Frontal cortex (tissue), 4 donors: ENCODE results near the gene MIR17HG. TPM values are rescaled to one million over a fixed set of nuclear protein-coding genes. Genes with fewer than 3 reads are reported as not detected.
"Not testable (repeated sequence)": the region's sequence is repeated elsewhere in the genome, so short reads cannot be mapped to it uniquely, and the experiment has no call there.

Experiments
- DNase-seq, 2 donors: peaks; one replicate each; pipeline ENCODE4 v3.0.0; 2012; ENCODE audit warnings: low spot score in 2 of 2
- FAIRE-seq: peaks from 2 replicates; lab custom pipeline; 2012; peaks lifted over from hg19 to GRCh38; lab: Jason Lieb, UNC
- total RNA-seq: library from RNA; depleted of rRNA; stranded (reverse); fragments of >200 nt; gene quantifications from one replicate; pipeline ENCODE4 v1.2.3, GENCODE V29; 2014
- donor health status: control.
- donor health status: control.
- donor health status: control.

The MIR17HG gene
- 42.8 TPM for total RNA-seq

DNA sequence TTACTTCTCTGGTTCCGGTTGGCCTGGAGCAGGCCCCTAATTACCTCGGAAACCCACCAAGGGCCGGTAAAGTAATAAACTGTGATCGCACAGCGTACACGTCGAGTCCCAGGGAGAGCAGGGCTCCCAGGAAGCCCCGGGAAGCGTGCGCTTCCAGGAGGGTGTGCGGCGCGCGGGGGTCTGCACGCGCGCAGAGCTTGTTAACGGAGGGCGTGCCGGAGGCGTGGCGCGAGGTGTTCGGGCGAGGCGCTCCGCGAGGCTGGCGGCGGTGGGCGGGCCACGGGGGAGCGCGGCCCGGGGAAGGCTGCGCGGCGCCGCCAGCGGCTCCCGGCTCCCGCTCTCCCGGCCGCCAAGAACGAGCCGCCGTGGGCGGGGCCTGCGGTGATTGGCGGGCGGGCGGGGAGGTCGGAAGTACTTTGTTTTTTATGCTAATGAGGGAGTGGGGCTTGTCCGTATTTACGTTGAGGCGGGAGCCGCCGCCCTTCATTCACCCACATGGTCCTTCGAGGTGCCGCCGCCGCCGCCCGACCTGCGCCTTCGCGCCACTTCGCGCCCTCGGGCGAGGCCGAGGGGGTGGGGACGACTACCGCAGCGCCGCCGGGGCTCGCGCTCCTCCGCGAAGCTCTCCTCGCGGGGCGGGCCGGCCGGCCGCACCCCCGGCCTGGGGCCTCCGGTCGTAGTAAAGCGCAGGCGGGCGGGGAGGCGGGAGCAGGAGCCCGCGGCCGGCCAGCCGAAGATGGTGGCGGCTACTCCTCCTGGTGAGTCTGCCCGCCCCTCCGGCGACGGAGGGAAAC lies at the start of gene MIR17HG:
MIR17HG (plus strand) TSS at position 486 of the 794 bp plus-strand sequence.
- DNase-seq (peak; percentile 81 to 90), FAIRE-seq (no peak)

DNA sequence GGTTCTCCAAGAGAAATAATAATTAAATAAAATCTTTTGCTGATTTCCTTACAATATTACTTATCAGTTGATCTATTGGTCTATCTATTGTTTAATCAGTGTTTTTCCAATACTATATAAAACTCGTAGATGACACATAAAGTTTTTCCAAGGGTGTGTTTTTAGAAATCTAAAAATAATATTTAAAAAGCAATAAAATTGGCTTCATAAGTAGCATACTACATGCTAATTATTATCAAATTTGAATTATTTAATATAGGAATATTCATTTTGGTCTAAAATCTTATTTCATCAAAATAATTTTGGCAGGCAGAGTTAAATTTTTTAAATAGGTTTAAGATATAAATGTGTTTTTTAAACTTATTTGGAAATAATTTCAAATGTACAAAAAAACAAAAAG lies 49.4 kb upstream of the MIR17HG start:
- no peak for DNase-seq

DNA sequence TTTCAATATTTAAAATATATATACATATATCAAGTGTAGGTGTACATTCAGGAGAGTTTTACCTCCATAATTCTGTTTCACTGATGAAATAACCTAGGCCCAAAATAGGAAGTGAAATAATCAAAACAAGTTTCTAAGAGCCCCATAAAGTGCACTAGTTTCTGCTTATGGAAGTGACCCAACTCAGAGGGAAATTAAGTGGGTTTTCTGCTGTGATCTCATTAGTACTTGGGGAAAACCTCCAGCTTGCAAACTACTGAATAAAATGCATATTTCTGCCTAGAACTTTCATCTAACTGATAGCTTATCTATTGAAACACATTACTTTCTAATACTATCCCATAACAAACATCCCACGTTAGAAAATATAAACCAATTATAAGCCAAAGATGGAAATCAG lies 45.4 kb upstream of the MIR17HG start:
- FAIRE-seq (no peak), DNase-seq (no peak)

More for the DNA sequence above, 49.4 kb upstream of the MIR17HG start:
- peak; percentile 37 for FAIRE-seq

DNA sequence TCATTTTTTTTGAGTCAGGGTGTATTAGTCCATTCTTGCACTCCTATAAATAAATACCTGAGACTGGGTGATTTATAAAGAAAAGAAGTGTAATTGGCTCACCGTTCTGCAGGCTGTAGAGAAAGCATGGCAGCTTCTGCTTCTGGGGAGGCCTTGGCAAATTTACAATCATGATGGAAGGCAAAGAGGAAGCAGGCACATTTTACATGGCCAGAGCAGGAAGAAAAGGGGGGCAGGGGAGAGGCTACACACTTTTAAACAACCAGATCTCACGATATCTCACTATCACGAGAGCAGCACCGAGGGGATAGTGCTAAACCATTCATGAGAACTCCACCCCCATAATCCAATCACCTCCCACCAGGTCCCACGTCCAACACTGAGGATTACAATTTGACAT lies 44.5 kb upstream of the MIR17HG start:
- FAIRE-seq: no peak
- no peak for DNase-seq

DNA sequence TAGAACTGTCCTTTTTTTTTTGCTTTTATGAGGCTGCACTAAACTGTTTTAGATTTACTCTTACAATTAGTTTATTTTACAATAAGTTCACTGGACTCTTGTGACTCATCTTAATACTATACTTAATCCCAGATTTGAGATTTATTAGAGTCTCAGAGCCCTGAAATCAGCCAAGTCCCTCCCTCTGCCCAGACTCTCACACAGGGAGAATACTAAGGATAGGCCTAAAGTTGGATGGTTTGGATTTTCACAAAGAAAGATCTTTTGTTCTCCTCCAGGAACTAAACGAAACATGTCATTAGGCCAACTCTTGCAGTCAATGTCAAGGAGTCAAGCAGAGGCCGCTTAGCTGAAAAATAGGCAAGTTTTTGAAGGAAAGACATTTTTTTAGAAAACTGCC lies 42.7 kb upstream of the MIR17HG start:
- DNase-seq (no peak), FAIRE-seq (no peak)

DNA sequence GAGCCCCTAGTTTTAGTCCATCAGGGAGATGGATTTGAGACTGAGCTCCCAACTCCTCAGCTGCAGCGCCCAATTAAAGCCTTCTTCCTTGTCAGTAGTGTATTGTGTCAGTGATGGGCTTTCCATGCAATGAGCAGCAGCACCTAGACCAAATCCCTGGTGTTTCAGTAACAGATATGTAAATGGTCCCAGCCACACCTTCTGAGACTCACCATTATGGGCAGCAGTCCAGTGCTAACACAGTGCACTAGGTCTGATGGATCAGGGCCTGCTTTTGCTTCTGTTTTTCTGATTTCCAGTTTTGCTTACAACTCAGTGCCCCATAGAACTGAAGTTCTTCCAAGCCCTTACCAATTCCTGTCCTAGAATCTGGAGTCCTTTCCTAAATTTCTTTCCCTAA lies 41.8 kb upstream of the MIR17HG start:
- FAIRE-seq: no peak
- DNase-seq: no peak

DNA sequence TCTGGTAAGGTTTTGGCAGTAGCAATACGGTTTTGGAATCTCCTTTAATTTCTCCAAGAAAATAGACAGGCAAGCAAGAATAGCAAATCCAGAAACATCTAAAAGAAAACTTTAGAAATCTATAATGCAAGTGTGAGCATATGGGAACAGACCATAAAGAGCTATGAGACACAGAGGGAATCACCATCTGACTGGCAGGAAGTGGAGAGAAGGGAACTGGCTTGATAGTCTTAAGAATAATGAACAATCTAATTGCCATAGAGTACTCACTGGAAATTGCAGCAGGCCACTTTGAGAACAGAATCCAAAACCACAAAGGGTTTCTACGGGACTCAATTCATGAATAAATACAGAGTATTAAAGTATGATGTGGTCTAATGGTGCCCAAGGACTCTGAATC lies 39.6 kb upstream of the MIR17HG start:
- FAIRE-seq: no peak

DNA sequence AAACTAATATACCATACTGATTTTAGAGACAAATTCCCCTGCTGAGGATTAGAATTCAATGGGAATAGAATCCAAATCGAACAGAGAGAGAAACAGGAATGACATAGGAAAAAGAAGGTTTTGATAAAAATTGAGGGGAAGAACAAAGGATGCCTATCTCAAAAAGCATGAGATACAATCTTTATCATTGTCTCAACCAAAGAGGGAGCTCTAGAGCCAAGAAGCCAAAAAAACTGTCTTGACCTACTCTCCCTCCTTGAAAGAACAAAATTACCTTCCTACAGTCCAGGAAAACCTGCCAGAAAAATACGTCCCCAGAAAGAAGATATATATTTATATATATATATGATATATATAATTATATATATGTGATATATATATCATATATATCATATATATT lies 39.2 kb upstream of the MIR17HG start:
- DNase-seq (no peak), FAIRE-seq (no peak)

More for the DNA sequence above, 39.6 kb upstream of the MIR17HG start:
- DNase-seq: no peak

DNA sequence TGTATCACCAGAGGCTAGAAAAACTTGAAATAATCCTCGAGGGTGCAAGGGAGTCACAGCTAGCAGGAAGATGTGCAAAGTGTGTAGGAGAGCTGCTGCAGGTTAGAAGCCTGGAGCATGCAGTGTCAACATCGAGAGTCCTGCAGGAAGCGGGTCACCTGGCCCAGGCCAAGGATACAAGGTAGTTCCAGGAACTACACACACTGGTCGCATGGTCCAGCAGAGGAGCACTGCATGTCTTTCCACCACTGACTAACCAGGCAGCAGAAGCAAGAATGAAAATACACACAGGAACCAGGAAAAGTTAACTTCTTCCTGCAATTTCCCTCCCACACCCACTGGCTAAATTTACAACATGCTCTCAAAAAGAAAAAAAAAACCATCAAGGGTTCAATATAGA lies 36.0 kb upstream of the MIR17HG start:
- DNase-seq (no peak), FAIRE-seq (no peak)

DNA sequence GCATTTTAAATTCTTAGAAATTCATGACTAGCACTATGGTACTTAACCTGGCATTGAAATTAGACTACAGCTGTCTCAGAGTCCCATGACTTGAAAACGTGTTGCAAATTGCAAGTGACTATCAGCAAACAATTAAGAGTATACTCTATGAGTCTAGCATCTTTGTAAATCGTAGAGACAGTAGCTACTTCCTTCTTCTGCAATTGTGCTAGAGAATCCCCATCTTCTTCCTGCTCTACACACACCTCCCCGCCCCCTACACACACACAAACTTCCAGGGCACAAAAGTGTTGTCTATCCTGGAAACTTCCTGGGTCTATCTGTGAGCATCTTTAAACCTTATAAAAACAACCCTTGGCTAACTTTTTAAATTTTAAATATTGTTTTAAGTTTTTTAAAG lies 35.2 kb upstream of the MIR17HG start:
- no peak for FAIRE-seq
- no peak for DNase-seq

DNA sequence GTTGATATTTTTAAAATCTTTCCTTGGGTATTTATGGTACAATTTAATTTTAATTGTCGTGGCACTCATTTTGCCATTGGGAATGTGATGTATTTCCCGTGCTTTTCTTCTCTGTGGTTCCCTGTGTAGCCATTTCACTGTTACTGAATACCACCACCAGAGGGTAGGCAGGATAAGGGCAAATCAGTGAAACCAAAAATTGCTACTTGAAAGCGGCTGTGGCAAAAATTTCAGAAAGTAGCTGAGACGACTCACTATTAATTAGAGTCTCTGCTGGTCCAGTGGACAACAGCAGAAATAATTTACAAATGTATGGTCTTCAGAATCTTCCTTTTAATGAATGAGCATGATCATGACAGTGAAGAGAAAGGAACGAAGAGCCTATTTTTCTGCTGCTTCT lies 34.4 kb upstream of the MIR17HG start:
- DNase-seq: peak; percentile 2 to 3
- FAIRE-seq: no peak

DNA sequence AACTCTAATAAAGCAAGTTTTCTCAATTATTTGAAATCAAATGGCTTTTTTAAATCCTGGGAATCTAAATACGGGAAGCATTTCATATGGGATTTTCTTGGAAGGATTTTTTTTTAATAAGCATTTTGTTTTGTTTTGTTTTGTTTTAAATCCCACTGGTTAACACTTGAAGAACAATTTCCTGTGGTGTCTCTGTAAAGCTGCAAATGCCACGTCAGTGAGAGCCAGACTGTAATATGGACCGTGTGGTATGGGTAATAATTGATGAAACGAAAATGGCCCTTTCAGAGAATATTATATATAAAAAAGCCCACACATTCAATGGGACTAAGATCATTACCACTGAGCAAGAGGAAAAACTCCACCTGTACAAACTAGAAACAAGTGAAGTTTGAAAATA lies 33.9 kb upstream of the MIR17HG start:
- no peak for FAIRE-seq
- no peak for DNase-seq

DNA sequence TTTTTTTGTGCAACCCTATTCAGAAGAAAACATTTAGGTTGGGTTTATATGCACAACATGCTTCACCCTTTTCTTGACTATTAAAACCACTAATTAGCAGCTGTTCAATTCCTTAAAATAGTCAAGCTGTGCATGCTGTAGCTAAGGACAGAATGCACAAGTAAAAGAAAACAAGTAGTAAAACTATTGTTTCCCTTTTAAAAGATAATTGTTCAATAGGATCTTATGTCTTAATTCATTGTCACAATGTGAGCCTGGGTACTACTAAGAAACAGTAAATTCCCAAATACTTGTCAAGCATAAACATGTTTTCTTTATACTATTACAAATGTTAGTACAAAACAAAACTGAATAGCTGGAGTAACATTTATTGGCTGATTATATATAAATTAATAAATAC lies 32.6 kb upstream of the MIR17HG start:
- FAIRE-seq (no peak), DNase-seq (no peak)

DNA sequence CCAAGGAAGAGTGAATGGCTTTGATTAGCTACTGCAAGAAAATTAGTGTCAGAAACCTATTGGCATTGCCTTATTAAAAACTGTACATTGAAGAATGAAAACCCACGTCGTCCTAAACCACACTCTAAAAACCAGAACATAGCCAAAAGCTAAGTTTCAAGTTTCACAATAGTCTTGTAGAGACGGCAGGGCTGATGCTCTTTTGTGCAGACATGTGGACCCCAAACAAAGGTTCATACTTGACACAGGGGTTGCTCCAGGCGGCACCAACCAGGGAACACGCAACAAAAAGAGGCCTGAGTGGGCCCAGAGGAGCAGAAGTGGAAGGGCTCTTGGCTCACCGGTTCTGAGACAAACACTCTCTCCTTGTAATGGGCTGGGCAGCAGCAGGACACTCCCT lies 28.6 kb upstream of the MIR17HG start:
- DNase-seq: no peak
- no peak for FAIRE-seq

DNA sequence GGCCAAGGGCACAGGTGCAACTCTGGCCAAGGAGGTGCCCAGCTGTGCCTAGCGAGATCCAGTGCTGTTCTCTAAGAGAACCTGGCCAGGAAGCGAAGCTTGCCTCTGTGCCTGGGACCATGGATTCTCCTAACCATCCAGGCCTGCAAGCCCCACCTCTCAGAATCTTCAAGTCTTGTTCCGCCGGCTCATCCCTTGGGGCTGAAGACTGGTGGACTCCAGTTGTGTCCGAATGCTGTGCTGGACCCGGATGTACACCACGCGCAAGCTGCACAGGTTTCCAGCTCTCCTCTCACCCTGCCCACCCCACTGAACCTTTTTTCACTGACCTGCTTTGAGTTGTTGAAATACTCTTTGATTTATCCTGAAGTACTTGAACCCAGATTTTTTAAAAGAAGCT lies 27.5 kb upstream of the MIR17HG start:
- DNase-seq (no peak), FAIRE-seq (no peak)

DNA sequence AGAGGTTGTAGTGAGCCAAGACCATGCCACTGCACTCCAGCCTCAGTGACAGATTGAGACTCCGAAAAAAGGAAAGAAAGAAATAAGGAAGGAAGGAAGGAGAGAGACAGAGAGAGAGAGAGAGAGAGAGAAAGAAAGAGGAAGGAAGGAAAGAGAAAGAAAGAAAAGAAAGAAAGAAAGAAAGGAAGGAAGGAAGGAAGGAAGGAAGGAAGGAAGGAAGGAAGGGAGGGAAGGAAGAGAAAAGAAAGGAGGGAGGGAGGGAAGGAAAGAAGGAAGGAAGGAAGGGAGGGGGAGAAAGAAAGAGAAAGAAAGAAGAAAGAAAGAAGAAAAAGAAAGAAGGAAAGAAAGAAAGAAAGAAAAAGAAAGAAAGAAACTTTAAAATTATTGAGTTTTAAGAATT lies 26.5 kb upstream of the MIR17HG start:
- not testable (repeated sequence) for DNase-seq, FAIRE-seq

DNA sequence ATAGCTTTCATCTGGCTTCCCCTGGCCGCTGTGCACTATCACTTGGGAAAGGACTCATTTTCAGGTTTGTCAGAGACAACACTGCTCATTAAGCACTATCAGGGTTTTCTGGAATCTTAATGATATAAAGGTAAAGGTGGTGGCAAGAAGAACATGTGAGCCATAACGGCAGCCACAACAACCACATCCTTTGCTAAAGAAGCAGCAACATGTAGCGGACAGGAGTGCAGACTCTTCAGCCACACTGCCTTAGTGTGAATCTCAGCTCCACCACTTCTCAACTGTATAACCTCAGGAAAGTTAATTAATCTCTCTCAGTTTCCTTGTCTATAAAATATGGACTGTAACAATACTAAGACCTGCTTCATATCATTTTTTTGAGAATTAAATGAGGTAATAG lies 24.1 kb upstream of the MIR17HG start:
- FAIRE-seq (no peak), DNase-seq (no peak)

DNA sequence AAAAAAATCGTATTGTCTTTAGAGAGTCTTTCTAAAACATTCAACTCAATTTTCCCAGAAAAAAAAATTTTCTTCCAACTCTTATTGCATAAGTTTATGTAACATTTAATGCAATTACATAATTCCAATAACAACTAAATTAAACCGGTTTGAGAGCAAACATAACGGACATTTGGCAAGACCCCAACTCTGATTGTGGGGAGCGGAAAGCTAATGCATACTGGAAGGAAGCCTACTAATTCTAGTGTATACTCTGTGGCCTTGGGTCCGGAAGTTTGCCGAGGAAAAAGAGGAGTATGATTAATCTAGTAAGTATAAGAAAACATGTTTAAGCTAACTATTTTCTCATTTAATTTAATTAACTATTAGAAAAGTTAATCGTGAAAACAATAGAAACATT lies 21.3 kb upstream of the MIR17HG start:
- DNase-seq: no peak
- FAIRE-seq: no peak

DNA sequence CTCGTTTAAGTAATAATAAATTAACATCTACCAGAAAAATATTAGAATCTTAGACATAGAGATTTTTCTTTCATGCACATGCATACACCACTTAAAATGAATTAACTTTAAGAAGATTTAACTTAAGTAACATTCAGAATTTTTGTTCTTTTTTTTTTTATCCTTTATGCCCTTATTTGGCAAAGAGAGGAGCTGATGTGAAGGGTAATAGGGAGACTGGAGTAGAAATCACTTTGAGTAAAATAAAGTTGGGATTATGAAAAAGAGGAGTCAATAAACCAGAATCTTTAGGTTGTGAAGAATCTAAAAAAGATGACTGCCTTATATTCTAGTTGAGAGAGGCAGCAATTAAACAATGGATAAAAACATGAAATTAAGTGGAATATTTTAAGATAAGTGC lies 18.8 kb upstream of the MIR17HG start:
- FAIRE-seq (no peak), DNase-seq (no peak)

DNA sequence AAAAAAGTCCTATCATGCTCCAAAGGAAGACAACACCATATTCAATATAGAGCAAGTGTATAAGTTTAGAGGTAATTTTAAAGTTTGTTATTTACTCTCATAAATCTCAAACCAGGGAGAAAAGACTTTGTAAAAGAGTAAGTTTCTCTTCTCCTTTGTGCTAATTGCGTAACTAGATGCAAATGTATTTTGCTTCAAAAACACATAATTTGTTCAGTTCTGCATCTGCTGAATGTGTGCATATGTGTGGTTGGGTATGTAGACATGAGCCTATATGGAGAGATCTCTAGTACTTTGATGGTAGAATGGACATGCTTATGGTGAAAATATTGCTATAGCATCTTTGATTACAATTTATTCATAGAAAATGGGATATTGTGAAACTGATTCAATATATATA lies 17.8 kb upstream of the MIR17HG start:
- no peak for DNase-seq
- FAIRE-seq: no peak

DNA sequence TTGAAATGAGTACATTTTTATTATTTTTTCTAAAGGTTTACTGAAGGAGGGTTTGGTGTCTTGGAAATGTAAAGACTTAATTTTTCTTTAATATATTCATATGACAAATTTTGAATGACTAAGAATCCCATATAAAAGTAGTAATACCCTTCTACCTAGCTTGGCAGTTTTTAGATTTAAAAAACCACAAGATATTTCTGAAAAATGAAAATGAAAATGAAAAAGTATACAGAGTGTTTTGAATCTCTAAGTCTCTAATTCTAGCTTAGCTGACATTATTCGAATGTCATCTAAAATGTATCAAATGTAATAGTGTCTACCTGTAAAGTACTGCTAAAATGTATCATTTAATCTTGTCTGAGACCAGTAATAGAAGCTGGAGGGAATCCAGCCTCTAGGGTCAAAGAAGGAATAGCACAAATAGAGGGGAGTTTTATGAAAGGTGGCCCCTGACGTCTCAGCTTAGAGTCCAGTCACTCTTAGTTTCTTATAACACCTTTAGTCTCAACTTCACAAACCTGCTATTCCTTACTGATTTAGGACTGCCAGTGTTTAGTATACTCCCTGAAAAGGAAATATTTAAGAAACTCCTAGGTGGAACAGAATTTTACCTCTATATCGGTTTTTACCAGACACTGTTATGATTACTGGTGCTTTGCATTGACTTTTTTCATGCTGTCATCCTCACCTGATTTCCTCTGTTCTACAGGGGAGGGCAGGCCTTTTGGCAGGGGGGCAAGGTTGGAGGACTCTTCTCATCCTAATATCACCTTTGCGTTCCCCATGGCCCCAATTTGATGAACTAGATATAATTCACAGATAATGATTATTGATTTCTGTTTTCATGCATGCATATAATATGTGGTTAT lies 16.2 kb upstream of the MIR17HG start:
- no peak for DNase-seq
- FAIRE-seq: no peak
